Esophagus muscularis mucosa (tissue), 4 donors: ENCODE measurements around the gene MAP3K14.

Experiments
- CTCF ChIP-seq, 3 experiments: fragments of 200-600 bp in 2 of 3; fragments of 450-650 bp in 1 of 3; sonication (generic) in 2 of 3; IDR thresholded peaks; one replicate each; pipeline ENCODE4 v1.5.1; 2017 to 2019; ENCODE audit warnings: antibody characterized with exemption in 3 of 3, mild to moderate bottlenecking in 2 of 3, moderate library complexity in 1 of 3
- EP300 ChIP-seq: sonication (generic); formaldehyde crosslinking; IDR thresholded peaks from one replicate; pipeline ENCODE4 v1.6.1; 2017; ENCODE audit warnings: antibody characterized with exemption
- POLR2A ChIP-seq: fragments of 450-650 bp; IDR thresholded peaks from one replicate; pipeline ENCODE4 v1.6.1; 2017; ENCODE audit warnings: antibody characterized with exemption, moderate library complexity, mild to moderate bottlenecking, low read depth
- POLR2AphosphoS5 ChIP-seq, 2 donors: sonication (generic); formaldehyde crosslinking; IDR thresholded peaks; one replicate each; pipeline ENCODE4 v1.6.1; 2017; ENCODE audit warnings: antibody characterized with exemption in 2 of 2

GRCh38 chr17:45318561-45319230, 1.9 kb upstream of the MAP3K14 start:
- TF ChIP-seq EP300: no peak
- no peak for TF ChIP-seq POLR2A
- TF ChIP-seq CTCF (IDR thresholded peaks at IDR 0.05): no peak
- TF ChIP-seq POLR2AphosphoS5 (IDR thresholded peaks at IDR 0.05): no peak
